ENCODE data around the gene NMNAT1. TPM values are rescaled to one million over a fixed set of nuclear protein-coding genes. Genes with fewer than 3 reads are reported as not detected.

Gene NMNAT1
- total and polyA plus RNA-seq, 2 of the 8 experiments (the other 6 are each of a cell fraction or from before 2014, with no cell fraction given), result 2.0 to 2.5 TPM

GRCh38 chr1:9908871-9909233 lies 34.4 kb upstream of the NMNAT1 start (continued):
- TF ChIP-seq TAF7 (optimal IDR thresholded peaks at IDR 0.05; ENCODE audit: borderline replicate concordance, low read depth, low read length), result no peak
- no peak for TF ChIP-seq ASH2L (IDR thresholded peaks at IDR 0.05; ENCODE audit: low read length)
- no peak for TF ChIP-seq YY1 (IDR thresholded peaks at IDR 0.05; ENCODE audit: low read depth, low read length)

Data from H1 (cell line).